GM12892 (cell line): ENCODE results near the gene KCTD17.

Source experiments
- DNase-seq: peaks from one replicate; pipeline ENCODE4 v3.0.0; 2011; ENCODE audit not compliant: insufficient read length
- FAIRE-seq: peaks from 2 replicates; lab custom pipeline; 2011; peaks lifted over from hg19 to GRCh38; lab: Jason Lieb, UNC
- POLR2A ChIP-seq: IDR thresholded peaks from 2 replicates; pipeline ENCODE4 v1.6.1; 2011; ENCODE audit warnings: low read depth, low read length, control low read depth
- POLR2AphosphoS5 ChIP-seq: IDR thresholded peaks from 2 replicates; pipeline ENCODE4 v1.6.1; 2011; ENCODE audit warnings: low read depth, low read length, control low read depth
- TAF1 ChIP-seq: IDR thresholded peaks from 2 replicates; pipeline ENCODE4 v1.6.1; 2011; ENCODE audit warnings: low read depth, mild to moderate bottlenecking, control low read depth, low read length, borderline replicate concordance

KCTD17 gene

DNA sequence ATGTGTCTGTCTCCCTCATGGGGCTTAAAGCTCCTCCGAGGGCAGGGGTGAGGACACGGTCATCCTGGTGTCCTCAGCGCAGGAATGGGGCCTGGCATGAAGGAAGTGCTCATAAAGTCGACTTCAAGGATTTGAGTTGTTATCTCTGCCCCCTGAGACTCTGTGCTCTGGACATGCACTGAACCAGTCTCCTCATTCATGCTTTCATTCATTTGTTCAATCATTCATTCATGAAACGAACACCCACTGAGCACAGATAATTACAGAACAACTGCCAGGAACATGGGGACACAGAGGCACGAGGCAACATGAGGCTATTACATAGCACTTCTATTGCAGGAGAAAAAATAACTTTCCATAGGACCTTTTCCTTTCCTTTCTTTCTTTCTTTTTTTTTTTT, 41.5 kb downstream of the KCTD17 start:
- FAIRE-seq (no peak), DNase-seq (no peak)
- TF ChIP-seq TAF1 (no peak), POLR2AphosphoS5 (no peak), POLR2A (no peak)

DNA sequence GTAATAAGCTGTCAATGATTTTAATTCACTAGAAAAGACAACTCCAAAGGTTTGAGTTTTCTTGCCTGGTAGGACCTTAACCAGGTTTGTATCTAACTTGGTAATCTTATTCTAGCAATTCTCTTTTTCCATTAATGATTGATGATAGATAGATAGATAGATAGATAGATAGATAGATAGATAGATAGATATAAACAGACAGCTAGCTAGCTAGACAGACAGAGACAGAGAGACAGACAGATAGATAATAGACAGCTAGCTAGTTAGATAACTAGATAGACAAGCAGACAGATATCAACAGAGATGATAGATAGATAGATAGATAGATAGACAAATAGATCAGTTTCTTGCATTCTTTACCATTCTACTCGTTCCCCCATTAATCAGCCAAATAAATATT, 42.7 kb downstream of the KCTD17 start:
- TF ChIP-seq TAF1 (no peak), POLR2A (no peak), POLR2AphosphoS5 (no peak)
- no peak for FAIRE-seq
- no peak for DNase-seq

DNA sequence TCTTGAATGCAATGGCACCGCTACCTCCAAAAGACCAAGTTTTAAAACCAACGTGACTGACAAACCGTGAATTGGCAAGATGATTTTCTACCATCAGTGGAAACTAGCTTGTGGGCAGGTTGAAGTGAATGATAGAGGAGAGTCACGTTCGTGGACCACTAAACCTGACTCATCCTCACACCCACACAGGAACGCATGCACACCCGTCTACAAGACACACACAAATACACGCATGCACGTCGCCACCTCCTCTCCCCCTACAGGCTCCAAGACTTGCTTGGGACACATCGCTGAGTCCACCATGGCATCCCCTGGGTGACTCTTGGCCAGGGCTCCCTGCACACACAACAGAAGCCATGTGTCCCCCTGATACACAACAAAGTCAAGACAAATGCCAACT, 43.6 kb downstream of the KCTD17 start:
- TF ChIP-seq TAF1 (no peak), POLR2AphosphoS5 (no peak), POLR2A (no peak)
- DNase-seq = no peak
- FAIRE-seq = no peak

DNA sequence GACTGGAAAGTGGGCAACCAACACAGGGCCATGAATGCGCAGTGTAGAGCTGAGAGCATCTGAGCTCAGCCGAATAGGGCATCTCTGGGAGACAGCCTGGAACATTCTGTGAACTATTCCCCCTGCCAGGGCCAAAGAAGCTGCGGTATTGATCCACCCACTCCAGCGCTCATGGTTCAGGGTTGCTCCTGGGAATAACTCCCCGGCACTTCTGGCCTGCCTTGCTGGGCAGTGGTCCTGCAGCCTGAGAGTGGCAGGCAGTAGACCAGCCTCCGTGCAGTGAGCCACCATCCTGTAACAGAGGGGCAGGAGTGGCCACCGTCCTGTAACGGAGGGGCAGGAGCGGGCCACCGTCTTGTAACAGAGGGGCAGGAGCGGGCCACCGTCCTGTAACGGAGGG, 45.8 kb downstream of the KCTD17 start:
- DNase-seq (no peak), FAIRE-seq (no peak)
- TF ChIP-seq POLR2A = no peak
- no peak for TF ChIP-seq TAF1
- no peak for TF ChIP-seq POLR2AphosphoS5

DNA sequence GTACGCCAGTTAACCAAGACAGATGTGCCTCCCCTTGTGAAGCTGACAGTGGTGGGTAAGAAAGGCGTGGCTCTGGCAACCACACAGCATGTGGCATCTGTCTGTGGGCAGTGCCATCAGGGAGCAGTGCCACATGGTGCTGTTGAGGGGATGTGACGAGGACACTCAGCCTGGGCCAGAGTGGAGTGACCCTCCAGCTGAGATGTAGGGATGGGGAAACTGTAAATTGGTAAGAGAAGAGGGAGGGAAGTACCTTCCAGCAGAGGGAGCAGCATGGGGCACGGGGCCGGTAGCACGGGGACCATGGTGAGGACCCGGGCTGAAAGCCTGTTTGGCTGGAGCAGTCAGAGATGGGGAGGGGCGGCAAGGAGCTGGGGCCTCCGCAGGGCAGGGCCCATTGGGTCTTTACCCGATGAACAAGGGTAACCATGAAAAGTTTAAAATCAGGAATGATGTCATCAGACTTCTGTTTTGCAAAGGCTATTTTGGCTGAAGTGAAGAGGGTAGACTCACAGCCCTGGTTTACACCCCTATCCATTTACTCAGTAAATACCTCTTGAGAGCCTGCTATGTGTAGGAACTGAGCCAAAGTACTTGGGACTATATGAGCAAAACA, 47.5 kb downstream of the KCTD17 start:
- TF ChIP-seq POLR2A (no peak), POLR2AphosphoS5 (no peak), TAF1 (no peak)
- no peak for DNase-seq
- no peak for FAIRE-seq

DNA sequence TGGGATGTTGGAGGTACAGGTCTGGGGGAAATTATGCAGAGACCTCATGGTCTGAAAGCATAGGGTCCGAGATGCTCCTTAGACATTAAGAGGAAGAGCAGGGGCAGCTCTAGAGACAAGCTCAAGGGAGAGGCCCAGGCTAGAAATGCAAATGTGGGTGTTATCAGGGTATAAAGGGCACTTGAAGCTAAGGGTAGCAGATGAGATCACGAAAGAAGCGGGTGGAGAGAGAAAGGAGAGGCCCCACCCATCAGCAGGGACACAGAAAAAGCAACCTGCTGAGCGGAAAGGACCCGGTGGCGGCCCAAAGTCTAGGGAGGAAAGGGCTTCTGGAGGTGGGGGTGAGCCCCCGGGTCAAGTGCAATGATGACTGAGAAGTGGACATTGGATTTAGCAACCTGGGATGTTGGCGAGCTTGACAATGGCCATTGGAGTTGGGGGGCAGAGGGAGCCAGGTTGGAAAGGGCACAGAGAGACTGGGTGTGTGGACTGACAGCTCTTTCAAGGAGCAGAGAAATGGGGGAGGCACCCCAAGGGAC, 49.1 kb downstream of the KCTD17 start:
- no peak for TF ChIP-seq TAF1
- TF ChIP-seq POLR2A = no peak
- no peak for TF ChIP-seq POLR2AphosphoS5
- DNase-seq (no peak), FAIRE-seq (no peak)

DNA sequence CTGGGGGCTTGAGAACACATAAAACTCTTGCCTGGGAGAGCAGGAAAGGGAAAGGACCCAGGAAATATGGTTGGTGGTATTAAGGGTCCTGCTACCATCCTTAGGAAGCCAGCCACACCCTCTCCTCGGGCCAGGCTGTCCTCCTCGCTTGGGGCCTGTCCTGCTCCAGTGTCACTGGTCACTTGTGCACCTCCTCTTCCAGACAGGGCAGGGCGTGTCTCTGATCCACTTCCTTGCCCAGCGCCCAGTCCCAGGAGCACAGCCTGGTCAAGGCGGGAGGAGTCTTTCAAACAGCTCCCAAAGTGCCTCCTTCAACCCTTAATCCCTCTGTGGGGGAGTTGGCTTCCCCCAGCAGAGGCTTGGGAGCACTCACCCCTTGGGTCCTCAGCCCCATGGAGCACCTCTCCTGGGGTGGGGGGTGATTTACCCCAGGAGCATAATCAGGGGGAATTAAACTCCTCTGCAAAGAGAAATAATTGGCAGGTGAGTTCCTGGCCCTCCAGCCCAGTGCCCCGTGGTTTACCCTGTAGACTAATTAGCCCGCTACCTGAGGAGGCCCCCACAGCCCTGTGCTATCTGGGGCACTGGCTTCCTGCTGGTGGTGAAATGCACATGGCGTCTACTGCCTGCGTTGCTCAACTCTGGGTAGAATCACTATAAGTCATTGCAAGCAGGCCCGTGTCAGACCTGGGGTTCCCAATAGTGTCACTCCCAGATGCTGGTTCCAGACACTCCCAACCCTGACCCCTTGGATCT, 49.9 kb downstream of the KCTD17 start:
- DNase-seq = no peak
- TF ChIP-seq POLR2A (no peak), POLR2AphosphoS5 (no peak), TAF1 (no peak)
- no peak for FAIRE-seq

DNA sequence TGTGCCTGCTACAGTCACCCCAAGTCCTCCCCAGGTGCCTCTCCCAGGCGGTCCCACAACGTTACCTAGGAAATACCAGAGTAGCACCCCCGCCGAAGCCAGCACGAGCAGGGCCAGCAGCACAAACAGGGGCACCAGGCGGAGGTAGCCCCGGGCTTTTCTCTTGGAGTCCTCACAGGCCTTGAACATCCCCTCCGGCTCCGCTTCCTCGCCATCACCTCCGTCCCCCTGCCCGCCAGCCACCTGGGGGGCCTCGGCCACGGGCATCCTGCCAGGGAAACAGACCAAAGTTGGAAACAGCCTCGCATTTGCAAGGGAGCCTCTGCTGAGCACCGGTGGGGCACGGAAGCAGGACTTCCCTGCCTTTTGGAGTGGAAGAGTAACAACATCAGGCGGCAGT, 51.6 kb downstream of the KCTD17 start:
- DNase-seq = no peak
- FAIRE-seq = no peak
- TF ChIP-seq TAF1 (no peak), POLR2A (no peak), POLR2AphosphoS5 (no peak)

DNA sequence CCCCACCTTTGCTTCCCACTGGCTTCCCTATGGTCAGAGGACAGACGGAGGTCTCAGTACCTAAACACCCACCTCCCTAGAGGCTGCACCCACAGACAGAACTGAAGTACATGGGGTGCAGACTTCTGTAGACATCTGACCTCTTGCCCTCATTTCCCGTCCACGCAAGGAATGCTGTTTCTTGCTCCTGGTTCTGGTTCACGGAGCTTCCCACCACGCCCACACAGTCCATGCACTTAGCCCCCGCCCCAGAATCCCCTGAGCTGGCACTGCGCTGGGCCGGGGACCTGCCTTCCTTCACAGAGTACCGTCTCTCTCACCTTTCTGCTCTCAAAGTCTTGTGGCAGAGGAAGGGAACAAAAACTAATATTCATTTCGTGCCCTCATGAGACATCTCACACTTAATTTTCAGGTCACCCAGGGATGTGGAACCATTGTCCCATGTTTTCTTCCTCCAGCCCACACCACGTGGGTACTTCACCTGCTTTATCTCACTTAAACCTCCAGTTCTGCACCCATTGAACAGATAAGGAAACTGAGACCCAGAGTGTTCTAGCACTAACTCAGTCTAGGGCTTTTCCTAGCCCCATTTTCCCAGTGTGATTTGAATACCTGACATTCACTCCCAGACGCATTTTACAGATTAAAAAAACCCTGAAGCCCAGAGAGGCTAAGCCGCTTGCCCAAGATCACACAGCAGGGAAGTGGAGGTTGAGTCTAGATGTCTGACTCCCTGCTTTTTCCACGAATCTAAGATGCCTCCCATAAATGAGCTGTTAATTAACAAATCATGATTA, 52.3 kb downstream of the KCTD17 start:
- no peak for TF ChIP-seq POLR2AphosphoS5
- TF ChIP-seq TAF1 = no peak
- TF ChIP-seq POLR2A = no peak
- no peak for FAIRE-seq
- DNase-seq = no peak

DNA sequence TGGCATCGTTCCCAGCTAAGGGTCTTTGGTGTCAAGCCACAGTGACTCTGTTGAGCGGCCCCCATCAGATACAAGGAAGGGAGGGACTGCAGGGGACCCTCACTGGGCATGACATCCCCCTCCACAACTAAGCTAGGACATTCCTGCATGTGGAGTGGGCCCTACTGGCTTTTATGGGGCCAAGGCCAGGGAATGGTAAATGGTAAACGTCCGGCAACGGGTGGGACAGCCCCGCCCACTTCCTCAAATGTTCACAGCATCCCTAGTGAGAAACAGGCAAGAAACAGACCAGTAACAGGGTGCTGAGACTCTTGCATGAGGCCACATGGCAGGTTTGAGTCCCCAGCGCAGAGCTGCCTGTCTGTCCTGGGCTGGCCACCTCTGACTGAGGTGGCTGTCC, 53.6 kb downstream of the KCTD17 start:
- DNase-seq = no peak
- FAIRE-seq = no peak
- TF ChIP-seq POLR2AphosphoS5 (no peak), POLR2A (no peak)

DNA sequence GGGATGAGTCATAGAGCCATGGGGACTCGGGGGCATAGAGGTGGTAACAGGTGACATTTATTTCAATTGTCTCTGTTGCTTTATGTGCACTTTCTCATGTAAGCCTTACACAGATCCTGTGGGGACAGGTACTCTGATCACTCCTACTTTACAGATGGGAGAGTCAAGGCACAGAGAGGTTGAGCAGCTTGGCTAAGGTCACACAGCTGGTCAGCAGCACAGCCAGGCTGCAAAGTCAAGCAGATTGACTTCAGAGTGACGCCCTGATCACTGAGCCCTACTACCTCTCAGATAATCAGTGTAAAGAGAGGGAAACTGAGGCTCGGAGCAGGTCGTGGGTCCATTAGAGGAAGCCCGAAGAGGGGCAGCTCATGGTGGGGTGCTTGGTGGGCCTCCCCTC, 54.4 kb downstream of the KCTD17 start:
- DNase-seq = no peak
- no peak for FAIRE-seq
- TF ChIP-seq TAF1 (no peak), POLR2AphosphoS5 (no peak)

DNA sequence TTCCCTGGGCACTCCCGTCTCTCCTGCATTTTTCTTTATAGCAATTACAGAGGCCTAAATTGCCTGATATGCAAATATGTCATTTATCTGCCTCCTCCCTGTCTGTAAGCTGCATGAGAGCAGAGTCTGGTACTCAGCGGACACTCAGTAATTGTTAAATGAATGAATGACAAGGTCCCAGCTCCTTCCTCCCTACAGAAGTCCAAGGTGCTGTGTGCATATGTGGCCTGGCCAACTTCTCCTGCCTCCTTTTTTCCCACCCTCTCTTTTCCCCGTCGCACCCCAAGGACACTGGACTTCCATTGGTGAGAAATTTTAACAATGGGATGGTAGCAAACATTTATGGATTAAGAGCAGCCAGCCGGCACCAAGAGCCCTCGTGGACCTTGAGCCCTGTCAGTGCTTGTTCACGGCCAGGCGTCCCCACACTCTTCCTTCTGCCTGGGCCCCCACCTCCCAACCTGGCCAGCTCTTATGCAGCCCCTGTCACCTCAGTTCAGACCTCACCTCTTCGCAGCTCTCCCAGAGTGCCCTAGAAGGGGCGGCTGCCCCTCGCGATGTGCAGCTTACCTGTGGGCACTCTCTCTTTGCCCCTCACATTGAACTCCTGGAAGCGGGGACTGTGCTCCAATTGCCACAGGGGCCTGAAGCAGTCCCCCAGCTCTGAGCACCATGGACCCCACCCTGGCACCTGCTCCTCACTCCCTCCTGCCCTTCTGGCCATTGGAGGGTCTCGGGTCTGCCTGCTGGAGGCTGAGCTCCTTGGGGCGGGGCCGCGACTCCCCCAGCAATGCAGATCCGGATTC, 56.5 kb downstream of the KCTD17 start:
- no peak for TF ChIP-seq POLR2A
- TF ChIP-seq TAF1 = no peak
- TF ChIP-seq POLR2AphosphoS5 = no peak
- FAIRE-seq = no peak

More for the DNA sequence above, 56.5 kb downstream of the KCTD17 start:
- no peak for DNase-seq
